ENCODE results near the gene KIAA0825. TPM values are rescaled to one million over a fixed set of nuclear protein-coding genes. Genes with fewer than 3 reads are reported as not detected.
"Not testable (repeated sequence)": the region's sequence is repeated elsewhere in the genome, so short reads cannot be mapped to it uniquely, and the experiment has no call there.

KIAA0825 gene
- total RNA-seq, 1 donor from 2014 or later: 2.2 TPM

DNA sequence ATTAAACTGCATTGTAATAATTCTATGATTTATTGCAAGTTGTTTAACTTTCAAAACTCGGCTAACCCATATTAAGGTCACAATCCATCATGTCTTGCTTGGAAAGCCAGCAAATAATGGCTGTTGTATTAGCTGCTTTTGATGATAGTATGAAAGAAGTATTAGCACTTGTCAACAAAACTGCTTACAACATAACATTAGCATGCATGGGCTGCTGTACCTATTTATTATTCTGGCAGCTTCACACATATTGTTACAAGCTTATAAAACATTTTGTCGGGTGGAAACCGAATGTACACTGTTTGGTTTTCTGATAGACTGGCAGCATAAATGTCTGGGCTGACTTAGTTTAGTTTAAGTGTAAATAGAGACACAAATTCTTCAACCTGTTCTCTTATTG lies 378.3 kb downstream of the KIAA0825 start:
- no peak for ATAC-seq

DNA sequence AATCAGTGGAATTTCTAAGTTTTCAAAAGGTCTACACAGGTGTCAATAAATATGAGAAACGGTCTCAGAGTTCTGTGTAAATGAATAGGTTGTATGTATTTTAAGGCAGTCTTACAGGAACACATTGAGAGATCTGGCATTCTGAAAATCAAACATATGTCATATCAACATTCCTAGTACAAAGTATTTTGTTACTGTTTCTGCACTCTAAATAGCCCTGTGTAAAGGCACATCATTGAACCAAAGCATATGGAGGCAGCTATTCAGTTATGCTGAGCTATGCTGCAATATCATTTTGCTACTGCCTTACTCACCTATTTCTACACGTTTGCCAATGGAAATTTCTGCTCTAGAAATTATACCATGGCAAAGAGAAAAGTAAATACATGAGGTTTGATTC lies 379.1 kb downstream of the KIAA0825 start:
- ATAC-seq: no peak

DNA sequence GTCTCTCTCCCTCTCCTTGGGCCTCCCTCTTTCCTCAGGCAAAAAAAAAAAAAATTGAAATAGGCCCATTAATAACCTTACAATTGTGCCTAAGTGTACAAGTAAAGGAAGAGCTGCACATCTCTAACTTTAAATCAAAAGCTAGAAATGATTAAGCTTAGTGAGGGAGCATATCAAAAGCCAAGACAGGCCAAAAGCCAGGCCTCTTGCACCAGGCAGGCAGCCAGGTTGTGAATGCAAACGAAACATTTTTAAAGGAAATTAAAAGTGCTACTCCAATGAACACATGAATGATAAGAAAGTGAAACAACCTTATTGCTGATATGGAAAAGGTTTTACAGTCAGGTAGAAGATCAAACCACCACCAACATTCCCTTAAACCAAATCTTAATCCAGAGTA lies 383.4 kb downstream of the KIAA0825 start:
- ATAC-seq: no peak

- ATAC-seq: peak; percentile 57
These were observed 389.6 kb downstream of the KIAA0825 start for GRCh38 chr5:94228791-94229190.

DNA sequence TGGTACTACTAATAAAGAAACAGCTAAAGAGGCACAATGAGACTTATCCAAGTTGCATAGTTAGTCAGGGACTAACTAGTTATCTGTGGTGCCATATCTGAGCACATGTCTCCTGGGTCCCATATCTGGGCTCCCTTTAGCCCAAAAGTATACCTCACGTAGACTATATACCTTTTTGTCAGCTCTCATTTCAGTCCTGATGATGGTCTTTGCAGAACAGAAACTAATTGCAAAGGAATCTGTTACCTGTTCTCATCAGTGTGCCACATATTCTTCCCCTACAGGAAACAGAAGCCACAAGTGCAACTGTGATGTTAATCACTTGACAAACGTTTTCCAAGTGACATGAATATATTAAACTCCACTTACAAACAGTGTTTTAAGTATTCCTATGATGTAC lies 395.2 kb downstream of the KIAA0825 start:
- ATAC-seq: no peak

GRCh38 chr5:94218374-94218773 lies 400.0 kb downstream of the KIAA0825 start:
- no peak for ATAC-seq

- ATAC-seq: no peak
These were observed 400.7 kb downstream of the KIAA0825 start for GRCh38 chr5:94217745-94218144.

DNA sequence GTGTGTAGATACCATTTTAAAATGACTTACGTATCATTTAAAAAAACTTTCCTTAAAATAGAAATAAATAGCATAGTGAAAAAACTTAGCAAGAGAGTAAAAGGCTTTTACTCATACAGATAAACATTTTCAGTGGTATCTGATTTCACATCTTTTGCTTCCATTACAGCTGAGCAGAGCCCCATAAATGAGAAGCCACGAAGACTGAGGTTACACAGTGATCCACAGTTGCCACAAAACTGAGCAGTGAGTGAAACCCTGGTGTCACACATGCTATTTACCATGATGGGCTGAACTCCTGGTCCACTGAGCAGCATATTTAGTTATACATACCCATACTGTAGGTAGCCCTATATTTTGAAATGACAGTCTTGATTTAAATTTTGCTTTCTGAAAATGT lies 401.2 kb downstream of the KIAA0825 start:
- ATAC-seq: no peak

GRCh38 chr5:94212476-94212875 lies 405.9 kb downstream of the KIAA0825 start:
- no peak for ATAC-seq

- no peak for ATAC-seq
These were observed 408.5 kb downstream of the KIAA0825 start for GRCh38 chr5:94209774-94210355.

- no peak for ATAC-seq
These were observed 409.1 kb downstream of the KIAA0825 start for GRCh38 chr5:94209272-94209671.

GRCh38 chr5:94199566-94199965 lies 418.8 kb downstream of the KIAA0825 start:
- no peak for ATAC-seq

DNA sequence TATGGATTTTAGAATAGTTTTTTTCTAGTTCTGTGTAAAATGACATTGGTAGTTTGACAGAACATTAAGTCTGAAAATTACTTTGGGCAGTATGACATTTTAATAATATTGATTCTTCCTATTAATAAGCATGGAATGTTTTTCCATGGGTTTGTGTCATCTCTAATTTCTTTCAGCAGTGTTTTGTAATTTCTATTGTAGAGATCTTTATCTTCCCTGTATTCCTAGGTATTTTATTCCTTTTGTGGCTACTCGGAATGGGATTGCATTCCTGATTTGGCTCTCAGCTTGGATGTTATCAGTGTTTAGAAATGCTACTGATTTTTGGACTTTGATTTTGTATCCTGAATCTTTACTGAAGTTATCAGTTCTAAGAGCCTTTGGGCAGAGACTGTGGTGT lies 420.4 kb downstream of the KIAA0825 start:
- ATAC-seq: no peak

- ATAC-seq: no peak
These were observed 421.5 kb downstream of the KIAA0825 start for GRCh38 chr5:94196953-94197352.

DNA sequence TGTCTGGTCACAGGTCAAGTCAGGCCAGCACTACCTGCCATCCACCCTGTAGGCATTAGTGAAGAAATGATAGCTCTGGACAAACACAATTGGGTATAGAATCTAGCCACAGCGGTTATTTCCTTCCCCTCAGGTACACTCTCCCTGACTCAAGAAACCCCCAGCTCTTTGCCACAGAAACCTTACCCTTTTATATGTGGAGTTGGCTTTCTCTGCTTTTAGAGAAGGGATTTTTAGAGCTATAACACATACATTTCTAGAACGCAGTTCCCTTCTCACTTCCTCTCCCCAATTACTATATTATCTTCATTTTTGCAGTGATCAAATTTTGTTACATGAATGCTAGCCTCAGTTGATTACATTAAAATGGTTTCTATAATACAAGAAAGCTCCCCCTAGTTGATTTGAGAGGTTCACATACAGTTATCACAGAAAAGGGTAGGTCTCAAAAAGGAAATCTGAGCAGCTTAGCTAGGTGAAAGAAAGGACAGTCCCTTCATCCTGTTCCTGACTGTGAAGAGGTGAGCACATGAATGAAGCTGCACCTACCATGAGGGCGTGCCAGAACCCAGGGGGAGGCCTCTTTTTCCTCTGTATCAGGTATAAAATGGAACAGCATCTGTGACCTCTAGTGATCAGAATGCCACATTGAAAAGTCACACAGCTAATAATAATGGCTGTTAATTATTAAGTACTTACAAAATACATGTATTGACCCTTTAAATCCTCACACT lies 425.6 kb downstream of the KIAA0825 start:
- ATAC-seq: no peak

- ATAC-seq: no peak
These were observed 426.8 kb downstream of the KIAA0825 start for GRCh38 chr5:94191604-94192003.

DNA sequence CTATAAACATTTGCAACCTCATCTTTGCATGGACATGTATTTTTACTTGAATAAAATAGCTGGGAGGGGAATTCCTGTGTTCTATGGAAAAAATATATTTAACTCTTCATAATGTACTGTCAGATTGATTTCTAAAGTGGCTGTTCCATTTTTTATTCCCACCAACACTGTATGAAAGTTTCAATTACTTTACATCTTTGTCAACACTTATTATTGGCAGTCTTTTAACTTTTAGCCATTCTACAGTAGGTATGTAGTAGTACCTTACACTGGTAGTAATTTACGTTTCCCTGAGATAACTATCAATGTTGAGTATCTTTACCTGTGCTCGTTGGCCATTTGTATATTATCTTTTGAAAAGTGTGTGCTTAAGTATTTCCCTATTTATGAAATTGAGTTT lies 429.7 kb downstream of the KIAA0825 start:
- ATAC-seq: no peak

DNA sequence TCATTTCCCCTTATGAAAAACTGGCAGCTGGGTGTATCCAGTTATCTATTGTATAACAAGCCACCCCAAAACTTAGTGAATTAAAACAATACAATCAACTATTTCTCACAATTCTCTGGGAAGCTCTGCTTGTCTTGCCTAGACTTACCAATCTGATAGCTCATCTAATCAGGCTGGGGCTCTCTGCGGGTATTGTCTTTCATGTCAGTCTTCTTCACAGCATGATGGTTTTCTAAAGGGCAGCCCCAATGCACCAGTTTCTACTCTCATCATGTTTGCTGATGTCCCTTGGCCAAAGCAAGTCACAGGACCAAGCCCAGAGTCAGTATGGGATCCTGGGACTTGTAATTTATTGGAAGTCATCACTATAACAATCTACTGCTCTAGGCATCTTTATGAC lies 433.5 kb downstream of the KIAA0825 start:
- no peak for ATAC-seq

DNA sequence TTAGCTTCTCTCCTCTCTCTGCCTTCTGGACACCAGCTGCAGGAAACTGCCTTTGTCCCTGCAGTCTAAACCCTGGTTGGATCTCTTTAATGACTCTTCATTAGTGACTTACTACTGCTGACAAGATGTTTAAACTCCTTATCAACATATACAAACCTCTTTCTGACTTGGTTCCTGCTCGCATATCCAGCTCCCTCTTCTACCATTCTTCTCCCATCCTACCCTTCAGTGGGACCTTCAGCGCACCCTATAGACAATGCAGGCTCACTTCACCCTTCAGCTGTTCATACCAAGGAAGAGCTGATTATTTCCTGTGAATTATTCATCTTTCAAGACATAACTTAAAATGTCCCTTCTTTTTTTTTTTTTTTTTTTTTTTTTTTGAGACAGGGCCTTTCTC lies 436.5 kb downstream of the KIAA0825 start:
- ATAC-seq: no peak

- ATAC-seq: no peak
These were observed 437.6 kb downstream of the KIAA0825 start for GRCh38 chr5:94180761-94181160.

DNA sequence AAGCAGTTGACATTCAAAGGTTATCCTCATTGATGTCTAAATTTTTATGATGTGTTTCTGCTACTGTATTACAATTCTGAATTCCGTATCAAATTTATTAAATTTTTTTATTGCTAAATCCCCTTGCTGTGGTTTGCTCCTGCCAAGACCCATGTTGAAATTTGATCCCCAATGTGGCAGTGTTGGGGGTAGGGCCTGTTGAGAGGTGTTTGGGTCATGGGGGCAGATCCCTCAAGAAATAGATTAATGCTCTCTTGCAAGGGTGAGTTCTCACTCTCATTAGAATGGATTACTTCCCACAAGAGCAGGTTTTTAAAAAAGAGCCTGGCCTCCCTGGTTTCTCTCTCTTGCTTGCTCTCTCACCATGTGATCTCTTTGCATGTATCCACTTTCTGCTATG lies 442.5 kb downstream of the KIAA0825 start:
- no peak for ATAC-seq

DNA sequence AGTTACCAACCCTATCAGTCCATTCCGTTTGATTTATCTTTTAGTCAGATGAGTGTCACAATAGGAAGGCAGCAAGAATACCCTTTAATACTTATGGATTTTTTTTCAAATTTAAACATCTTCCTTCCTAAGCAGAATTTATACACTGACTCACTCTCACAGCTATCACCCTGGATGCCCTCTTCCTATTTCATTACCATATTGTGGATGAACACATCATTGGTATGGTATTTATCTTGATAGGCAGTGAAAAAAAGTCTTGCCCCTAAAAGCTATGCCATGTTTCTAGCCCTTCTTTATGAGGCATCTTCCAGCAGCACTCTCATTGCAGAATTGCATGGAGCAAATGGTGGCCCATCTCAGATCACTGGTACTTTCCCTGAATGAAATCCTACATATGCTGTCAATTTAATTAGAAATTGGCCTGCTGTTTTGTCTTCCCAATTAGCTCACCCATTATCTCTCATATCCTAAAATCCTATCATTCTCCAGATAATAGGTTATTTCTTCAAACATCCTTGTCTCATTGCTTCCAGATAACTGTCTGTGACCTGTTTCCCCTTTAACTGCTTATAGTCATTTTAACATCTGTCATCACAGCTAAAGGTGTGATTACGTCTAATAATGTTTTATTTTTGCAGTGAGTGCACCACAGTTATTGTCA lies 443.5 kb downstream of the KIAA0825 start:
- no peak for ATAC-seq

GRCh38 chr5:94173100-94173499 lies 445.3 kb downstream of the KIAA0825 start:
- ATAC-seq: no peak

DNA sequence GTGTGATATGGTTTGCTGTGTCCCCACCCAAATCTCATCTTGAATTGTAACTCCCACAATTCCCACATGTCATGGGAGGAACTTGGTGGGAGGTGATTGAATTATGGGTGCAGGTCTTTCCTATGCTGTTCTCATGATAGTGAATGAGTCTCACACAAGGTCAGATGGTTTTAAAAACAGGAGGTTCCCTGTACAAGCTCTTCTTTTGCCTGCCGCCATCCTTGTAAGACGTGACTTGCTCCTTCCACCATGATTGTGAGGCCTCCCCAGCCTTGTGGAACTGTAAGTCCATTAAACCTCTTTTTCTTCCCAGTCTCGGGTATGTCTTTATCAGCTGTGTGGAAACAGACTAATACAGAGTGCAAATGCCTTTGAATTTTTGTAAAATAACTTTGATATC lies 447.3 kb downstream of the KIAA0825 start:
- not testable (repeated sequence) for ATAC-seq
